Heart right ventricle (tissue), 16 donors: ENCODE measurements around the gene TMEM51. TPM values are rescaled to one million over a fixed set of nuclear protein-coding genes. Genes with fewer than 3 reads are reported as not detected.

ENCODE experiments used
- ATAC-seq, 8 donors: fragments of 200-7000 bp; cut with Tn5 transposase; one replicate each; pipeline ENCODE4 v1.9.1; 2020; ENCODE audit warnings: mild to moderate bottlenecking in 8 of 8, moderate library complexity in 8 of 8, moderate number of reproducible peaks in 1 of 8
- DNase-seq, 2 donors: peaks; one replicate each; pipeline ENCODE4 v3.0.0-alpha.2; 2020
- H3K27ac ChIP-seq, 10 donors: fragments of 200-600 bp; sonication (generic) in 2 of 10; one replicate each; pipeline versions ENCODE4 v1.5.0 to v1.8.0; 2020 to 2022; ENCODE audit warnings: mild to moderate bottlenecking in 3 of 10
- H3K27me3 ChIP-seq, 7 donors: fragments of 200-600 bp; one replicate each; pipeline ENCODE4 v1.8.0; 2021 to 2022; ENCODE audit warnings: mild to moderate bottlenecking in 2 of 7
- H3K36me3 ChIP-seq, 9 donors: fragments of 200-600 bp; sonication (generic) in 1 of 9; one replicate each; pipeline versions ENCODE4 v1.5.0 to v1.8.0; 2020 to 2022; ENCODE audit warnings: mild to moderate bottlenecking in 2 of 9
- H3K4me1 ChIP-seq, 9 donors: fragments of 200-600 bp; sonication (generic) in 1 of 9; one replicate each; pipeline versions ENCODE4 v1.5.0 to v1.8.0; 2020 to 2022; ENCODE audit warnings: mild to moderate bottlenecking in 4 of 9
- H3K4me3 ChIP-seq, 10 donors: fragments of 200-600 bp; sonication (generic) in 2 of 10; one replicate each; pipeline versions ENCODE4 v1.5.0 to v1.8.0; 2020 to 2022; ENCODE audit warnings: mild to moderate bottlenecking in 7 of 10, moderate library complexity in 2 of 10
- H3K9me3 ChIP-seq, 11 donors: fragments of 200-600 bp in 10 of 11; sonication (generic) in 2 of 11; one replicate each; pipeline versions ENCODE4 v1.5.0 to v1.8.0; 2013 to 2022; ENCODE audit warnings: mild to moderate bottlenecking in 2 of 11, control low read depth in 1 of 11, moderate library complexity in 1 of 11
- CTCF ChIP-seq, 9 donors: fragments of 200-600 bp; sonication (generic) in 2 of 9; IDR thresholded peaks; one replicate each; pipeline versions ENCODE4 v1.5.0 to v1.8.0; 2021 to 2022; ENCODE audit warnings: antibody characterized with exemption in 9 of 9, mild to moderate bottlenecking in 5 of 9, moderate library complexity in 1 of 9
- WGBS, 2 donors: extraction: QIAGEN DNeasy Blood & Tissue Kit; methylation state at CpG; one replicate each; pipeline ENCODE4 v1.1.7; 2013; ENCODE audit warnings: inconsistent platforms in 1 of 2; 5-methylcytosine and 5-hydroxymethylcytosine counted together
- intact Hi-C, 10 donors: fragments of 100-400 bp; cut with DNase I; formaldehyde crosslinking; loops; one replicate each; pipeline versions ENCODE4 v1.11.1 to v1.14.2; 2022
- polyA plus RNA-seq, 2 donors: library from polyadenylated mRNA; stranded (reverse); fragments of 200-250 nt; gene quantifications; one replicate each; pipeline ENCODE4 v1.2.3, GENCODE V29; 2013
- total RNA-seq, 10 donors: library from RNA; stranded (reverse); fragmentation: NEBNext Ultra II Directional in 3 of 10; extraction: Animal tissue kit (Norgen Biotek cat#: 25700) in 3 of 10; gene quantifications; one replicate each; pipeline versions ENCODE4 v1.2.1 to v1.2.4, GENCODE V29; 2021 to 2023
- donor health status: Arrhythmogenic right ventricular cardiomyopathy.
- donor health status: ischemic (EF 13 %, LVEDD 7.1; RV severe dilation, severe dysfunction).
- donor health status: healthy with polysubstance abuse.
- donor health status: DM: no; HTN: yes; CAD: no.
- donor health status: DM: no; HTN: no; CAD: no.
- donor health status: ischemic (EF 25% LVEDD 6.9; RV normal size, moderate dysfunction).
- donor health status: ischemic (EF 25% LVEDD 5.7; RV mildly dilated, moderate dysfunction).
- donor health status: healthy.
- donor health status: DM: yes; HTN: yes; CAD: no.
- donor health status: Ischemic cardiomyopathy.
- donor health status: ischemic (EF 35%, LVEDD 5.7; RV mildly dilated, moderate dysfunction).
- donor health status: nonischemic (EF 11% LVEDD 7.7; RV severe dilation, severe dysfunction).
- donor health status: DM: yes; HTN: yes; CAD: no.
- donor health status: PGD.
- donor health status: ischemic (EF 29% LVEDD 5.4; RV normal size, mild dysfunction).
- donor health status: nonischemic (EF 23%, LVEDD 6.1; RV moderate dilation, normal function).

Gene TMEM51
- total and polyA plus RNA-seq, 12 donors = 2.0 to 9.5 (median 3.2) TPM

DNA sequence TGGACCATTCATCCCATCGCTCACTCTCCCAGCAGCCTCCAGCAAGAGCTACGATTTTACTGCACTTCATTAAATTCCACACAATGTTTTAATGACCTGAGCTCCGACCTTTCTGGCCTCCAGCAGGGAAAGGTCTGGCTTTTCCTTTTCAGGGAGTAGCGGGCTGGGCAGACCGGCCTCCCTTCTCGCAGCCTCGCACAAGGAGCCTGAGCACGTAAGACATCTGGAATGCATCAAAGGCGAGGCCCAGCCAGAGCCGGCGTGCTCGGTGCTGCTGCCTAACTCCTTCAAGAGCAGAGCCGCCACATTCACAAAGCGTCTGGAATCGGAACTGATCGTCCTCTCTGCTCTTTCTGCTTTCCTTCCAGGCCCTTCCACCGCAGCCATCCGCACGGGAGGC is 61.0 kb downstream of the TMEM51 start:
- no peak for TF ChIP-seq CTCF (IDR thresholded peaks at IDR 0.05)
- WGBS, 2 donors = 60 to 61% methylated on average over 19 of the region's 19 CpGs
- peaks cover 0 to 12% (median 0%) of the 10 kb centered on the region in 9 donors for H3K36me3 ChIP-seq
- H3K9me3 ChIP-seq = no peaks in the 10 kb centered on the region
- DNase-seq (peak; percentile 24 to 32), ATAC-seq (peak in 6 of 8 donors; percentile 49 to 69 (median 62))
- H3K4me3 ChIP-seq = no peak overlapping the region
- intact Hi-C loops = loop anchor here in 2 of 10 donors (5.0 to 10.0 kb wide), 2 partner anchors 60 to 62 kb away; partner anchors contain the start of gene TMEM51 (in 2 of the 2)
- H3K27ac ChIP-seq = peak overlapping the region in 7 of 10 donors; percentile 3 to 52 (median 37)
- H3K27me3 ChIP-seq = no peaks in the 10 kb centered on the region
- peaks cover 0 to 70% (median 21%) of the 10 kb centered on the region in 9 donors for H3K4me1 ChIP-seq

DNA sequence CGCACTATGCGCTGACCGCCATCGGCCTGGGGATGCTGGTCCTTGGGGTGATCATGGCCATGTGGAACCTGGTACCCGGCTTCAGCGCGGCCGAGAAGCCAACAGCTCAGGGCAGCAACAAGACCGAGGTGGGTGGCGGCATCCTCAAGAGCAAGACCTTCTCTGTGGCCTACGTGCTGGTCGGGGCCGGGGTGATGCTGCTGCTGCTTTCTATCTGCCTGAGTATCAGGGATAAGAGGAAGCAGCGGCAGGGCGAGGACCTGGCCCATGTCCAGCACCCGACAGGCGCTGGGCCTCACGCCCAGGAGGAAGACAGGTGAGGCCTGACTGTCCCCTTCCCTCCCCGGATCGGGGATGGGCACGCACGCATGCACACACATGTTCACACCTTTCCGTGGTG is 61.6 kb downstream of the TMEM51 start:
- no peak for DNase-seq

GRCh38 chr1:15217654-15218053 is 64.1 kb downstream of the TMEM51 start:
- WGBS, 2 donors = 94 to 97% methylated on average over 1 of the region's 1 CpG
- Histone ChIP-seq H3K36me3 (peaks cover 0 to 23% (median 0%) of the 10 kb centered on the region in 9 donors), H3K27ac (peak overlapping the region in 1 of 10 donors; percentile 30), H3K4me3 (no peak overlapping the region), H3K9me3 (no peaks in the 10 kb centered on the region), H3K4me1 (peaks cover 0 to 43% (median 18%) of the 10 kb centered on the region in 9 donors), H3K27me3 (no peaks in the 10 kb centered on the region)
- no peak for TF ChIP-seq CTCF (IDR thresholded peaks at IDR 0.05)
- ATAC-seq (no peak), DNase-seq (no peak)
- intact Hi-C loops = loop anchor here in 2 of 10 donors (5.0 to 10.0 kb wide), 2 partner anchors 63 to 65 kb away; partner anchors contain the start of gene TMEM51 (in 2 of the 2)

More for the DNA sequence above, 61.6 kb downstream of the TMEM51 start:
- intact Hi-C loops = loop anchor here in 2 of 10 donors (5.0 to 10.0 kb wide), 2 partner anchors 60 to 63 kb away; partner anchors contain the start of gene TMEM51 (in 2 of the 2)
- 91 to 92% methylated on average over 23 of the region's 23 CpGs for WGBS, 2 donors
- H3K9me3 ChIP-seq = no peaks in the 10 kb centered on the region
- ATAC-seq = no peak
- TF ChIP-seq CTCF (IDR thresholded peaks at IDR 0.05) = no peak
- H3K27me3 ChIP-seq = no peaks in the 10 kb centered on the region
- H3K27ac ChIP-seq = peak overlapping the region in 6 of 10 donors; percentile 3 to 52 (median 32)
- H3K4me3 ChIP-seq = no peak overlapping the region
- H3K4me1 ChIP-seq = peaks cover 0 to 64% (median 21%) of the 10 kb centered on the region in 9 donors
- peaks cover 0 to 18% (median 0%) of the 10 kb centered on the region in 9 donors for H3K36me3 ChIP-seq

GRCh38 chr1:15218287-15219279 is 65.0 kb downstream of the TMEM51 start:
- DNase-seq (peak in 1 of 2 donors; percentile 34), ATAC-seq (peak in 4 of 8 donors; percentile 49 to 66 (median 58))
- 52 to 64% methylated on average over 6 of the region's 6 CpGs for WGBS, 2 donors

More at GRCh38 chr1:15218287-15219279, 65.0 kb downstream of the TMEM51 start:
- Histone ChIP-seq H3K4me3 (no peak overlapping the region), H3K4me1 (peaks cover 0 to 34% (median 13%) of the 10 kb centered on the region in 9 donors), H3K27ac (peak overlapping the region in 1 of 10 donors; percentile 30), H3K9me3 (no peaks in the 10 kb centered on the region), H3K36me3 (peaks cover 0 to 23% (median 0%) of the 10 kb centered on the region in 9 donors), H3K27me3 (no peaks in the 10 kb centered on the region)
- intact Hi-C loops = loop anchor here in 2 of 10 donors (5.0 to 10.0 kb wide), 2 partner anchors 64 to 66 kb away; partner anchors contain the start of gene TMEM51 (in 2 of the 2)
- TF ChIP-seq CTCF (IDR thresholded peaks at IDR 0.05) = no peak
